Activated T-helper 1 cell treated with anti-CD3 and anti-CD28 coated beads, Interleukin-12 subunit alpha, Interleukin-12 subunit beta, Interleukin-2, Interleukin-4 antibody, amounts not matched to agents 30 ng/mL and 10 ng/mL and 1 ng/mL, durations not matched to agents 14 hours and 24 hours and 36 hours (primary cell): Measurements from ENCODE around the gene SLC35F3. TPM values are rescaled to one million over a fixed set of nuclear protein-coding genes. Genes with fewer than 3 reads are reported as not detected.
A peak's percentile ranks its signal among the peaks of the same experiment; 100 is the strongest.
"Not testable (repeated sequence)": the region's sequence is repeated elsewhere in the genome, so short reads cannot be mapped to it uniquely, and the experiment has no call there.

Experiments
- DNase-seq: peaks from one replicate; pipeline ENCODE4 v3.0.0; 2021; ENCODE audit warnings: low spot score
- H3K27ac Mint-ChIP-seq: one replicate; pipeline ENCODE4 v1.8.0; 2021; ENCODE audit warnings: mild to moderate bottlenecking, mixed read lengths
- H3K27me3 Mint-ChIP-seq: one replicate; pipeline ENCODE4 v1.8.0; 2022; ENCODE audit warnings: mild to moderate bottlenecking, moderate library complexity, mixed read lengths; ENCODE audit not compliant: insufficient read depth
- H3K36me3 Mint-ChIP-seq: one replicate; pipeline ENCODE4 v1.8.0; 2021; ENCODE audit warnings: low read depth, mixed read lengths
- H3K4me1 Mint-ChIP-seq: one replicate; pipeline ENCODE4 v1.8.0; 2021; ENCODE audit warnings: low read depth, mixed read lengths
- H3K4me3 Mint-ChIP-seq: one replicate; pipeline ENCODE4 v1.8.0; 2021; ENCODE audit warnings: mild to moderate bottlenecking, moderate library complexity, mixed read lengths
- H3K9me3 Mint-ChIP-seq: one replicate; pipeline ENCODE4 v1.8.0; 2021; ENCODE audit warnings: mixed read lengths
- intact Hi-C: fragments of 100-400 bp; cut with micrococcal nuclease; formaldehyde crosslinking; loops from one replicate; pipeline ENCODE4 v1.15.1; 2024
- total RNA-seq: library from RNA; stranded (reverse); gene quantifications from 2 replicates; pipeline ENCODE4 v1.2.3, GENCODE V29; 2022

The SLC35F3 gene
- total RNA-seq, 1 donor from 2014 or later = 7.9 TPM

DNA sequence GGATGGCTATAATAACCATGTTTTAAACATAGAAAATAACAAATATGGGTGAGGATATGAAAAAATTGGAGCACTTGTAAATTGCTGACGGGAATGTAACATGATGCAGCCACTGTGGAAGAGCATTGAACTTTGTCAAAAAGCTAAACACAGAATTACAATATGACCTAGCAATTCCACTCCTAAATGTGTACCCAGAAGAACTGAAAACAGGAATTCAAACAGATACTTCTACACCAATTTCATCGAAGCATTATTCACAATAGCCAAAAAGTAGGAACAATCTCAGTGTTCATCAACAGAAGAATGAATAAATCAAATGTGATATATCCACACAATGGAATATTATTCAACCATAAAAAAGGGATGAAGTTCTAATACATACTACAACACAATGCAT lies 436.1 kb downstream of the SLC35F3 start:
- Mint-ChIP-seq H3K9me3 (peaks cover 20% of the 10 kb centered on the region), H3K27ac (no peak overlapping the region), H3K4me1 (no peaks in the 10 kb centered on the region), H3K27me3 (peaks cover 25% of the 10 kb centered on the region), H3K4me3 (no peak overlapping the region), H3K36me3 (no peaks in the 10 kb centered on the region)
- intact Hi-C loops = no loop called here
- no peak for DNase-seq

DNA sequence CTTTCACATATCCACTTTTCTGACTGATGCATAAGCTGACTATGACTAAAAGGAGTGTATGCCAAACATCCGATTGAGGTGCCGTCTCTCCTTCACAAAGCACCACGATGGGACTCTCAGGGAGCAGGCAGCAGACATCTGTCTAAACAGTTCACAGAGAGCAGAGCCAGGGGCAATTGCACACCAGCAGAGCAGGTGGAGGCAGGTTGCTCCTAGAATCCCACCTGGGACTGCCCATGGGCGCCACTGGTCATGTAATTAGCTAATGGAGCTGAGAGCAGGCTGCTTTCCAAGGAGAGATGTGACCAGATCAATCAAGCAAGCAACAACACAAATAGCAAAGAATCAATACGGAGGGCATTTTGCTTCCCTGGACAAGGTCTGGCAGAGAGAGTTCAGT lies 438.3 kb downstream of the SLC35F3 start:
- H3K36me3 Mint-ChIP-seq = no peaks in the 10 kb centered on the region
- peaks cover 3% of the 10 kb centered on the region for H3K9me3 Mint-ChIP-seq
- H3K27me3 Mint-ChIP-seq = peaks cover 17% of the 10 kb centered on the region
- no peak for DNase-seq
- no peak overlapping the region for H3K4me3 Mint-ChIP-seq
- H3K27ac Mint-ChIP-seq = no peak overlapping the region
- intact Hi-C loops = no loop called here
- no peaks in the 10 kb centered on the region for H3K4me1 Mint-ChIP-seq

DNA sequence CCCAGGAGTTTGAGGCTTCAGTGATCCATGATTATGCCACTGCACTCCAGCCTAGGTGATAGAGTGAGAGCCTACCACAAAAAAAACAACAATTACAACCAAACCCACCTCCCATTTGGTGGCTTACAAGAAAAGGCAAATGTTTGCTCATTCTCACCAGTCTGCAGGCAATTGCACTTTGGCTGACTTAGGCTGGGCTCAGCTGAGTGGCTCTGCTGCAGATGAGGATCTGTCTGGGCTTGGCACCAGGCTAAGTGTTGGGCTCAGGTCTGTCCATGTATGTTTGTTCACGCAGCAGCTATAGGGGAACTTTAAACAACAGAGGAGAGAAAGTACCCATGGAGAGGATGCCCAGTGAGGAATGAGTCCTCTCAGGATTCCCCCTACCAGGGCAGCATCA lies 440.8 kb downstream of the SLC35F3 start:
- Mint-ChIP-seq H3K27me3 (peaks cover 23% of the 10 kb centered on the region), H3K27ac (no peak overlapping the region), H3K4me3 (no peak overlapping the region), H3K36me3 (no peaks in the 10 kb centered on the region), H3K9me3 (peaks cover under 1% of the 10 kb centered on the region), H3K4me1 (no peaks in the 10 kb centered on the region)
- intact Hi-C loops = no loop called here
- DNase-seq = no peak

DNA sequence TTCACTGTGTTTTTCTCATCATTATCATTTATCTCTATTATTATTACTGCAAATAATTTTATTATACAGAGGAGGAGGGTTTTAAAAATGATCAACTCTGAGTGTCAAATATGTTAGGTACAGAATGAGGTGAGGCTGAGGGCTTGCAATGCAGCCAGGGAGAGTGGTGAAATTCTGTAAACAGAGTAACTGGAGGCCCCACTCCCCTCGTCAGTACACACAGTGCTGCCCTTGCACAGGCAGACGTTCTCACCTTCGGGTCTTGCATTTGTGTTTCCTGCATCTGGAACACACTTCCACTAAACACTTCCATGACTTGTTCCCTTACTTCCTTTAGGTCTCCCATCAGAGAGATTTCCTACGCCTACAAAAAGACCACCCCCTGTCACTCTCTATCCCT lies 444.5 kb downstream of the SLC35F3 start:
- Mint-ChIP-seq H3K4me3 (no peak overlapping the region), H3K27me3 (peaks cover 30% of the 10 kb centered on the region), H3K27ac (no peak overlapping the region), H3K9me3 (no peaks in the 10 kb centered on the region), H3K4me1 (no peaks in the 10 kb centered on the region), H3K36me3 (no peaks in the 10 kb centered on the region)
- intact Hi-C loops = no loop called here
- DNase-seq = no peak

DNA sequence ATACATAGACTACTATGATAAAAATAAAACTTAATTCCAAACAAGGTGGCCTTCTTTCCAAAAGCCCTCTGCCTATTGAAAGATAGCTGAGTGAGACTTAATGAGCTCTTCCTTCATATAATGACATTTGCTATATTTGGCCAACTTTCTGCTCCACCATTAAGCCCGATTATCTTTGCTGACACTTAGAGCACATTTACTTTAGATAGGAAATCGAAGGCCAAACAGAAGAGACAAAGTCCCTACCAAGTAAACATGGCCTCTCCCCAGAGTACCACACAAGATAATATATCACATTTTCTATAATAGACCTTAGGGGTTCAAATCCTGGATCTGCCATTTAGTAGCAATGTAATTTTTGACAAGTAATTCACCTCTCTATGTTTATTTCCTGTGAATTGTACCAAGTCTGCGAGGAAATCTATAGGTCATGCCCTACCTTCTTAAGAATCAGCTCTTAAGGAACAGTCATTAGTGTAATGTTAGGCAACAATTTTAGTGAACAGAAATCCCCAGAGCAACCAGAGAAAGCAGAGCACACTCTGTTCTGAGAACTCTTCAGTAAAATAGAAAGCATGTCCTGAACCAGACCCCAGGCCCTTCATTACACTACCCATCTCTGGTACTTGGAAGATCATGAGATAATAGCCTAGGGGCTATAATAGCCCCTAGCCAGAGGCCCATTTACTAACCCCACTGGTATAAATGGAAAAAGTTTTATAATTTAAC lies 451.5 kb downstream of the SLC35F3 start:
- H3K36me3 Mint-ChIP-seq = peaks cover 2% of the 10 kb centered on the region
- H3K4me3 Mint-ChIP-seq = peak overlapping the region; percentile 90
- intact Hi-C loops = loop anchor here (5.0 kb wide), 2 partner anchors 51 to 121 kb away; partner anchors contain the start of gene TARBP1
- peak overlapping the region; percentile 30 for H3K27ac Mint-ChIP-seq
- H3K9me3 Mint-ChIP-seq = no peaks in the 10 kb centered on the region
- peaks cover 21% of the 10 kb centered on the region for H3K4me1 Mint-ChIP-seq
- H3K27me3 Mint-ChIP-seq = peaks cover 15% of the 10 kb centered on the region
- no peak for DNase-seq

DNA sequence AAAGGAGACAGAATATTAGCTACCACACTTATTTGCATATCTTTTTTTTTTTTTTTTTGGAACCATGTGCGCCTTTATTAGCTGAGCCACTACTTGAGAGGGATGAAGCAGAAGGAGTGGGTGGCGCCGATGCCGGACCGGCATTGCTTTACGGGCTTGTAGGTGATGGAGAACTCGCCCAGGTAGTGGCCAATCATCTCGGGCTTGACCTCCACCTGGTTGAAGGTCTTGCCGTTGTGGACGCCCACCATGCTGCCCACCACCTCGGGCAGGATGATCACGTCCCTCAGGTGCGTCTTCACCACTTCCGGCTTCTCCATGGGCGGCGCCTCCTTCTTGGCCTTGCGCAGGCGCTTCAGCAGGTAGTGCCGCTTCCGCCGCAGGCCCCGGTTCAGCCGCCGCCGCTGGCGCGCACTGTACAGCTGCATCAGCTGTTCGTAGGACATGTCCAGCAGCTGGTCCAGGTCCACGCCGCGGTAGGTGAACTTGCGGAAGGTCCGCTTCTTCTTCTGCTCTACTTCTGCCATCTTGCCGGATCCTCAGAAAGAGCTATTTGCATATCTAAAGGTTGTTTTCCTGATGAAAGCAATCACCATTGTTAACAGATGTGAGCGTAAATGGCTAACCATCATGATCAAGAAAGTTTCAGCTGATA lies 452.3 kb downstream of the SLC35F3 start:
- intact Hi-C loops = loop anchor here (1.0 to 5.0 kb wide), 3 partner anchors 17 to 121 kb away; partner anchors contain the start of genes COA6 and TARBP1
- peak overlapping the region; percentile 90 for H3K4me3 Mint-ChIP-seq
- H3K27ac Mint-ChIP-seq = peak overlapping the region; percentile 86
- not testable (repeated sequence) for H3K9me3 Mint-ChIP-seq, H3K36me3 Mint-ChIP-seq
- peaks cover 18% of the 10 kb centered on the region for H3K27me3 Mint-ChIP-seq
- peak; percentile 61 for DNase-seq
- H3K4me1 Mint-ChIP-seq = peaks cover 26% of the 10 kb centered on the region

DNA sequence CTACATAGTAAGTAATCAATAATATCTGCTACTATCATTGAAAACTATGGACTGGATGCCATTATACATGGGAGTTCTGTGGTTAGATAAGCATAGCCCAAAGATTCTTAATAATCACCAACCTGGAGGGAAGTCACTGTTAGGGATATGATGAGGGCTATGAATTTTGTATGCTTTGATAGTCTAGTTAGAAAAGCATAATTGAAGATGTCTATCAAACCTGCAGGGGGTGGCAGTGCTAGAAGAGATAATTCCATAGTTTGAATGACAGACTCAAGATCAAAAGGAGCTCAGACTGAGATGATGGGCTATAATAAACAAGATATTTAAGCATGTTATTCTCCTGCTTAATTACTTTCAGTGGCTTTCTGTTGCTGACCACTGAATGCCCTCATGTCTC lies 453.4 kb downstream of the SLC35F3 start:
- Mint-ChIP-seq H3K4me3 (peak overlapping the region; percentile 90), H3K27ac (no peak overlapping the region), H3K27me3 (peaks cover 12% of the 10 kb centered on the region), H3K4me1 (peaks cover 26% of the 10 kb centered on the region), H3K9me3 (no peaks in the 10 kb centered on the region), H3K36me3 (peaks cover 5% of the 10 kb centered on the region)
- intact Hi-C loops = loop anchor here (1.0 to 5.0 kb wide), 3 partner anchors 15 to 119 kb away; partner anchors contain the start of genes COA6 and TARBP1
- no peak for DNase-seq

DNA sequence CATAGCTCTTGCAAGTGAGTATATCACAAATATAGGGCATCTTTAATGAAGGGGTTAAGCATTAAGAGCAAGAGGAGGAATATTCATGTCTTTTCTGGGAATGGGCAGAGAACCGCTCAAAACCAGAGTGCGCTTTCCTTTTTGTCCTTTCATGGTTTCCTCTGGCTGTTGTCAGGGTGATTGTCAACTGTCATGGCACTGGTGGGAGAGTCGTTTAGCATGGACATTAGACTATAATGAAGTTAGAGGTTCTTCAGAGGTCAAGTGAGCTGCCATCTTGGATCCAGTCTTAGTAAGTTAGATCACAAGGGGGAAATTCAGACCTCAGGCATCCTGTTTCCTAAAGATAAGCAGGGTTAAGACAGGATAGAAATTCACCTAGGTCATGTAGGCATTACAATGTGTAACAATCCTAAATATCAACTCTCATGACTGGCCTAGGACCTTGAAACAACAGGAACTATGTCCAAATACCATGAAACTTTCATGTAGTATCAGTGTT lies 456.7 kb downstream of the SLC35F3 start:
- Mint-ChIP-seq H3K36me3 (peaks cover 5% of the 10 kb centered on the region), H3K4me1 (peaks cover 23% of the 10 kb centered on the region), H3K27ac (no peak overlapping the region), H3K9me3 (no peaks in the 10 kb centered on the region), H3K27me3 (peaks cover 6% of the 10 kb centered on the region), H3K4me3 (no peak overlapping the region)
- intact Hi-C loops = no loop called here
- DNase-seq = no peak

DNA sequence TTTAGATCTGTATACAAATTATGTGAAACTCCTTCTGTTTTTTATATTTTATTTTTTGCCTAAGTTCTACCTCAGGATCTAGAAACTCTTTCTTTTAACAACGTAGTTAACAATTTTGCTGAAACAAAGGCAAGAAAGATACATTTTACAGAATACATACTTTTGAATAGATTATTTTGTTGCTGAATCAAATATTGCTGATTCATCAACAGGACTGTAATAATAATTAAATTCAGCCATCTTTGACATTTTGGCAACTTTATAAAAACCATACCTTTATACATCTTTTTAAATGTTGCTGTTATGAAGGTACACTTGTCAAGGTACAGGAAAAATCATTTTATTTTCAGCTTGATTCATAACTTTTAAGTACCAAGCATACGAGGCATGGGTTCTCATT lies 458.1 kb downstream of the SLC35F3 start:
- Mint-ChIP-seq H3K27me3 (peaks cover 6% of the 10 kb centered on the region), H3K4me1 (peaks cover 18% of the 10 kb centered on the region), H3K4me3 (no peak overlapping the region), H3K27ac (no peak overlapping the region), H3K36me3 (peaks cover 3% of the 10 kb centered on the region), H3K9me3 (no peaks in the 10 kb centered on the region)
- intact Hi-C loops = no loop called here
- no peak for DNase-seq

DNA sequence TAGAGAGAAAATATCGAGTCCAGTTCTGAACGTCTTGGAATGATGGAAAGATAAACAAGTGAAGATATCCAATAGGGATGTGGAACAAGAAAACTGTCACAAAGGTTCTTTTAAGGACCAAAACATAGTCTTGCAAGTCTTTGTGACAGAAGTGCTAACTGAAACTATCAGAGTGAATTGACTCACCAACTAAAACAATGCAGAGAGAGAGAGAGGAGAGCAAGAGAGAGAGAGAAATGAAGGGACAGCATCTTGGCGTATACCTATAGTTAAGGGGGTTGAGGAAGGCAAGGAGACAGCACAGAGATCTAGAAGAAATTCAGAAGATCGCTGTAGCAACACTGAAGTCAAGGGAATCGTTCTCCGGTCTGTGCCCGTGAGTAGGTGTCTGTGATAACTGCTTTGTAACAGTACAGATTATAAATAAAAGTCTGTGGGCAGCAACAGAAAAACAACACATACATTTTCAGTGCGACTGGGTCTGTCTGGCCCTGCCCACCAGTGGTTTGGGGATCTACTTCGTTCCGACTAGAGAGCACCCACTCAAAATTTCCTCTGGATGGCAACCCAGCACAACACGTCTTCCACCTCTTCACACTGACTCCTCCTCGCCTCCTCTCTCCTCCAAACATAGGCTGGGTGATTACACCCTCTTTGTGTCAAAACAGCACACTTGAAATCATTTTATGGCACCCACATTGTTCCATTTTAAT lies 464.0 kb downstream of the SLC35F3 start:
- DNase-seq = no peak
- peak overlapping the region; percentile 83 for H3K27ac Mint-ChIP-seq
- peak overlapping the region; percentile 24 for H3K4me3 Mint-ChIP-seq
- intact Hi-C loops = loop anchor here (1.0 kb wide), 1 partner anchor 1631 kb away; no protein-coding TSS in a partner anchor
- H3K4me1 Mint-ChIP-seq = peaks cover 28% of the 10 kb centered on the region
- H3K9me3 Mint-ChIP-seq = no peaks in the 10 kb centered on the region
- H3K27me3 Mint-ChIP-seq = peaks cover 2% of the 10 kb centered on the region
- H3K36me3 Mint-ChIP-seq = no peaks in the 10 kb centered on the region

DNA sequence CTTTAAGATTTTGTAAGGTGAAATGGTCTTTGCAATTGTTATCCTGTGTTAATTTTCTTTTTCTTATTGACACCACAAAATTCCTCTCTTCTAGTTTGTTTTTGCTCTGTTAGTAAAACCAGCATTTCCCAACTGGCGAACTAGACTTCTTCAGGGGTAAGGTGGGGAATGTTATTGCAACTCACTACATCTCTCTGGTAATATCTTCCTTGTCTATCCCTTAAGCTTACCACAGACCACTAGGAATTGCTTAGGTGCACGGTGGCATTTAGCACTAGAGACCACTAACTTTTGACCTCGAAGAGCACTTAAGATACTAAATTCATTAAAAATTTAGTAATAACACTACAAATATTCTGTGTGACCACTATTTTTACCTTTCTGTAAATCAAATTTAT lies 464.6 kb downstream of the SLC35F3 start:
- H3K27ac Mint-ChIP-seq = peak overlapping the region; percentile 19
- H3K9me3 Mint-ChIP-seq = no peaks in the 10 kb centered on the region
- intact Hi-C loops = loop anchor here (1.0 kb wide), 1 partner anchor 1630 kb away; no protein-coding TSS in a partner anchor
- H3K27me3 Mint-ChIP-seq = peaks cover 2% of the 10 kb centered on the region
- peaks cover 30% of the 10 kb centered on the region for H3K4me1 Mint-ChIP-seq
- H3K4me3 Mint-ChIP-seq = no peak overlapping the region
- peaks cover 2% of the 10 kb centered on the region for H3K36me3 Mint-ChIP-seq
- DNase-seq = no peak

DNA sequence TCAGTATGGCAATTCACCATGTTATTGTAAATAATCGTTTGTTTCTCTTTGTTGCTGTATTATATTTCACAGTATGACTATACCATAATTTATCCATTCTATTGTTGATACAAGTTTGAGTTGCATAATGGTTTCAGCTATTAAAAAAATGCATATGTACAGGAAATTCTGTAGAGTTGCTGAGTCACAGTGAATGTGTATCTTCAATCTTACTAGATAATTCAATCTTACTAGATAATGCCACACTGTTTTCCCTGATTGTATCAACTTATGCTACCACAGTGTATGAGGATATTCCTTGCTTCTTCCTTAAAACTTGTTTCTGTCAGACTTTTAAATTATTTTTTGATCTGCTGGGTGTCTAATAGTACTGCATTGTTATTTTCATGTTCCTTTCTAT lies 465.3 kb downstream of the SLC35F3 start:
- intact Hi-C loops = loop anchor here (1.0 to 10.0 kb wide), 2 partner anchors 1630 to 1915 kb away; partner anchors contain the start of gene ERO1B

More for the DNA sequence above, 465.3 kb downstream of the SLC35F3 start:
- H3K36me3 Mint-ChIP-seq = peaks cover 6% of the 10 kb centered on the region
- H3K4me3 Mint-ChIP-seq = no peak overlapping the region
- no peaks in the 10 kb centered on the region for H3K9me3 Mint-ChIP-seq
- peak overlapping the region; percentile 27 for H3K27ac Mint-ChIP-seq
- peaks cover 37% of the 10 kb centered on the region for H3K4me1 Mint-ChIP-seq
- no peak for DNase-seq
- peaks cover 2% of the 10 kb centered on the region for H3K27me3 Mint-ChIP-seq
